HL-60 (cell line): Measurements from ENCODE around the gene CRYM.

Experiments
- DNase-seq, 2 experiments: peaks; one replicate each; pipeline ENCODE4 v3.0.0-alpha.2; 2010 to 2020; ENCODE audit warnings: low read depth in 1 of 2, low spot score in 1 of 2
- H3K27ac ChIP-seq: fragments of 250-450 bp; sonication (Bioruptor Pico); replicated peaks from 2 replicates; pipeline ENCODE4 v1.5.1; 2020; ENCODE audit warnings: mild to moderate bottlenecking, moderate library complexity
- H3K27me3 ChIP-seq: fragments of 250-450 bp; sonication (Bioruptor Pico); 2 replicates; pipeline ENCODE4 v1.5.1; 2021; ENCODE audit warnings: mild to moderate bottlenecking, moderate library complexity; ENCODE audit not compliant: insufficient read depth, poor library complexity, severe bottlenecking
- H3K4me3 ChIP-seq: replicated peaks from 2 replicates; pipeline ENCODE4 v1.5.1; 2011; ENCODE audit warnings: mild to moderate bottlenecking, control low read depth, low read length; ENCODE audit not compliant: insufficient read depth
- GABPA ChIP-seq: IDR thresholded peaks from 2 replicates; pipeline ENCODE4 v1.6.1; 2012; ENCODE audit warnings: low read depth
- POLR2AphosphoS5 ChIP-seq: IDR thresholded peaks from 2 replicates; pipeline ENCODE4 v1.6.1; 2012; ENCODE audit warnings: low read depth
- REST ChIP-seq: IDR thresholded peaks from 2 replicates; pipeline ENCODE4 v1.6.1; 2012; ENCODE audit warnings: low read depth; ENCODE audit not compliant: insufficient replicate concordance
- SPI1 ChIP-seq: IDR thresholded peaks from 2 replicates; pipeline ENCODE4 v1.6.1; 2012; ENCODE audit warnings: low read depth, mild to moderate bottlenecking, borderline replicate concordance
- TF ChIP-seq, protein P1 (sequence below): IDR thresholded peaks from one replicate; pipeline ENCODE4 v1.5.1; 2011; ENCODE audit warnings: low read length, control low read depth, inconsistent platforms; ENCODE audit not compliant: insufficient read depth

The CRYM gene

DNA sequence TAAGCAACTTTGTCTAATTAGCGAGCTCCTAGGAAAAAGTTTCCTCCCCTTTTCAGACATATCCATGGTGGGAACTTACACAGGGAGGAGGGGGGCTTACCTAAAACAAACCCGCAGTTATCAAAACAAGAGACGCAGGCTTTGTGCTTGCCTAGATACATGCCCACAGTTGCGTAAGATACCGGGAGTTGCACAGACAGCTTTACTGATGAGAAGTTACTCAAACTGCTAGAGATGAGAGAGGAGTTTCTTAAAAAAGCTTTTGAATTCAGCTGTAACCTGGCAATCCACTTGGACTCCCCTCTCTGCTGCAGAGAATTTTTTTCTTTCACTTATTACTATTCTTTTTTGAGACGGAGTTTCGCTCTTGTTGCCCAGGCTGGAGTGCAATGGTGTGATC, 59.9 kb downstream of the CRYM start:
- H3K27me3 ChIP-seq: peaks cover 2% of the 10 kb centered on the region
- H3K4me3 ChIP-seq: no peak overlapping the region
- TF ChIP-seq GABPA (no peak), POLR2AphosphoS5 (no peak), REST (no peak), SPI1 (no peak)
- TF ChIP-seq, protein P1, sequence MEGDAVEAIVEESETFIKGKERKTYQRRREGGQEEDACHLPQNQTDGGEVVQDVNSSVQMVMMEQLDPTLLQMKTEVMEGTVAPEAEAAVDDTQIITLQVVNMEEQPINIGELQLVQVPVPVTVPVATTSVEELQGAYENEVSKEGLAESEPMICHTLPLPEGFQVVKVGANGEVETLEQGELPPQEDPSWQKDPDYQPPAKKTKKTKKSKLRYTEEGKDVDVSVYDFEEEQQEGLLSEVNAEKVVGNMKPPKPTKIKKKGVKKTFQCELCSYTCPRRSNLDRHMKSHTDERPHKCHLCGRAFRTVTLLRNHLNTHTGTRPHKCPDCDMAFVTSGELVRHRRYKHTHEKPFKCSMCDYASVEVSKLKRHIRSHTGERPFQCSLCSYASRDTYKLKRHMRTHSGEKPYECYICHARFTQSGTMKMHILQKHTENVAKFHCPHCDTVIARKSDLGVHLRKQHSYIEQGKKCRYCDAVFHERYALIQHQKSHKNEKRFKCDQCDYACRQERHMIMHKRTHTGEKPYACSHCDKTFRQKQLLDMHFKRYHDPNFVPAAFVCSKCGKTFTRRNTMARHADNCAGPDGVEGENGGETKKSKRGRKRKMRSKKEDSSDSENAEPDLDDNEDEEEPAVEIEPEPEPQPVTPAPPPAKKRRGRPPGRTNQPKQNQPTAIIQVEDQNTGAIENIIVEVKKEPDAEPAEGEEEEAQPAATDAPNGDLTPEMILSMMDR: no peak
- H3K27ac ChIP-seq: no peak overlapping the region
- DNase-seq: peak; percentile 7 to 63

DNA sequence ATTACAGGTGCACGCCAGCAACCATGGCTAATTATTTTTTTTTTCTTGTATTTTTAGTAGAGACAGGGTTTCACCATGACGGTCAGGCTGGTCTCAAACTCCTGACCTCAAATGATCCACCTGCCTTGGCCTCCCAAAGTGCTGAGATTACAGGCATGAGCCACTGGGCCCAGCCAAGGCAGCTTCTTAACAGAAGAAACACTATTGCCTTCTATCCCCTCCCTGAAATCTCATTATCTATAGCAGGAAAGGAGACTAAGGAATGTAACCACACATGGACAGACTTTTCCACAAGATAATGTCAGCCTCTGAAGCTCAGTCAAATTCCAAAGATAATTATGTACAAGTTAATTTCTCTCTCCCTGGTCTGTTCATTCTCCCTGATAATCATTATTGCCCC, 61.0 kb downstream of the CRYM start:
- H3K27me3 ChIP-seq: peaks cover 2% of the 10 kb centered on the region
- H3K4me3 ChIP-seq: no peak overlapping the region
- no peak for DNase-seq
- no peak overlapping the region for H3K27ac ChIP-seq
- TF ChIP-seq REST (no peak), SPI1 (no peak), POLR2AphosphoS5 (no peak), GABPA (no peak)
- TF ChIP-seq, protein P1: no peak

GRCh38 chr16:21214086-21214485, 64.0 kb downstream of the CRYM start:
- no peak for TF ChIP-seq SPI1
- no peak for TF ChIP-seq GABPA
- no peak for TF ChIP-seq POLR2AphosphoS5
- TF ChIP-seq, protein P1: no peak
- no peak for TF ChIP-seq REST
- H3K27me3 ChIP-seq: no peaks in the 10 kb centered on the region

More at GRCh38 chr16:21214086-21214485, 64.0 kb downstream of the CRYM start:
- H3K4me3 ChIP-seq: no peak overlapping the region
- no peak overlapping the region for H3K27ac ChIP-seq
- DNase-seq: no peak
